GM12873 (cell line): Measurements from ENCODE around the gene FRAS1.

Experiments
- TF ChIP-seq, protein P1 (sequence below): IDR thresholded peaks from 2 replicates; pipeline ENCODE4 v1.5.1; 2012; ENCODE audit warnings: low read depth, mild to moderate bottlenecking, moderate library complexity, low read length, control low read depth; ENCODE audit not compliant: insufficient read depth; ENCODE audit errors: missing control alignments

Gene FRAS1

DNA sequence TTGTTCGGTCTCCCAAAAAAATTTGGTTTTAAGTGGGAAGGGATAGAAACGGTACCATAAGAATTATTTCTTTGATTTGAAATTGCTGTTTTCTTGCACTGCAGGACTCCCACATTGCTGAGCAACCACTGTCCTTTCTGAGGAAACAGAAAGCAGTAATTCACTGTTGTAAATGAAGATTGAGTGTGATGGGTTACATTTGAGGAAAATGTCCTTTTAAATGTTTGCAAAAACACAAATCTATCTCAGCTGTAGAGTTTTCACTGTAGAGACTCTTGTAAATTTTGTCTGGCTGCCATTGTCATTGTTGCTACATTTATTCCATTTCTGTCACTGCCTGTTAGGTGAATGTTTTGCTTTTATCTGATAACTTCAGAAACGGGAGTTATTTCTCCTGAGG is 105.2 kb downstream of the FRAS1 start:
- TF ChIP-seq, protein P1, sequence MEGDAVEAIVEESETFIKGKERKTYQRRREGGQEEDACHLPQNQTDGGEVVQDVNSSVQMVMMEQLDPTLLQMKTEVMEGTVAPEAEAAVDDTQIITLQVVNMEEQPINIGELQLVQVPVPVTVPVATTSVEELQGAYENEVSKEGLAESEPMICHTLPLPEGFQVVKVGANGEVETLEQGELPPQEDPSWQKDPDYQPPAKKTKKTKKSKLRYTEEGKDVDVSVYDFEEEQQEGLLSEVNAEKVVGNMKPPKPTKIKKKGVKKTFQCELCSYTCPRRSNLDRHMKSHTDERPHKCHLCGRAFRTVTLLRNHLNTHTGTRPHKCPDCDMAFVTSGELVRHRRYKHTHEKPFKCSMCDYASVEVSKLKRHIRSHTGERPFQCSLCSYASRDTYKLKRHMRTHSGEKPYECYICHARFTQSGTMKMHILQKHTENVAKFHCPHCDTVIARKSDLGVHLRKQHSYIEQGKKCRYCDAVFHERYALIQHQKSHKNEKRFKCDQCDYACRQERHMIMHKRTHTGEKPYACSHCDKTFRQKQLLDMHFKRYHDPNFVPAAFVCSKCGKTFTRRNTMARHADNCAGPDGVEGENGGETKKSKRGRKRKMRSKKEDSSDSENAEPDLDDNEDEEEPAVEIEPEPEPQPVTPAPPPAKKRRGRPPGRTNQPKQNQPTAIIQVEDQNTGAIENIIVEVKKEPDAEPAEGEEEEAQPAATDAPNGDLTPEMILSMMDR: no peak

DNA sequence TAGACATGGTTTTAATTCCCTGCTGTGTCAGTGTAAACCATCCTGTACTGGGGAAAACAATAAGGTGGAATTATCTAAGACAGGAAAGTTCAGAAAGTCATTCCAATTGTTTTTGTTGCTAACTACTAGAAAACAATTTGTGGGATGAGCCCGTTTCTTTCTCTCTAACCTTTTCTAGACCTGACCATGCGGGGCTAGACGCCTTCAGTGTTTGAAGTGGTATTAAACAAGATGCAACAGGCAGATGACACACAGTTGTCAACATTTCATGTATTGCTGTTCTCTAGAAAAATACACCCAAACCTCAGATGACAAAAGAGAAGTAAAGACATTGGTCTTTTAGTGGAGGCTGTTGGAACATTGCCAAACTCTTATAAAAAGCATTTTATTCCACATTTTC is 105.7 kb downstream of the FRAS1 start:
- TF ChIP-seq, protein P1: no peak

DNA sequence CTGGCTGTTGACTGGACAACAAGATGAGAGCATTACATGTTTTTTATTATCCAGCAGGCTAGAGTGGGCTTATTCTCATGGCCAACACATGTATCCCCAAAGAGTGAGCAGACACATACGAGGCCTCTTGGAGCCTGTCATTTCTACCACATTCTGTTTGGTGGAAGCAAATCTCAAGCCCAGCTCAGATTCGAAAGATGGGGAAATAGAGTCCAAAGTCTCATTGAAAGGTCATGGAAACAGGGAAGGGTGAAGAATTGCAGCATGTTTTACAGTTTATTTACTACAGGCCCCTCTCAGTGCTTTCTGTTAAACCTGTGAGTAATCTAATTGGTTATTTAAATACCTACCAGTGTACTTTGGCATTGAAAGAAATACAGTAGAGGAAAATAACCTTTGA is 108.6 kb downstream of the FRAS1 start:
- TF ChIP-seq, protein P1: no peak

DNA sequence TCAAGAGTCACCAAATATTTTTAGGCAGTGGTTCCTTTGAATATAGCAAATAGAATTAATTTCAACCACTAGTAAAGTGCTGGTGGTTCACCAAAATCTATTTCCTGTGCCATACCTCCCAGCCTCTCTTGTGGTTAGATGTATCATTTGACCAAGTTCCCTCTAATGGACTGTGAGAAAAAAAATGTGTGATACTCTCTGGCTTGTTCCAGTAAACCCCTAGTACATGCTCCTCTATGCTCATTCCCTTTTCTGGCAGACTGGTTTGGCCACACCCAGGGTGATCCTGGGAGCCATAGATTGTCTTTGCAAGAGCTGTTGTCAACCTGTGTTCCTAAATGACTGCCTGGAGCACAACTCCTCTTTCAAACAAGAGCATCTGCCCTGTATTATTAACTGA is 109.5 kb downstream of the FRAS1 start:
- TF ChIP-seq, protein P1: no peak

DNA sequence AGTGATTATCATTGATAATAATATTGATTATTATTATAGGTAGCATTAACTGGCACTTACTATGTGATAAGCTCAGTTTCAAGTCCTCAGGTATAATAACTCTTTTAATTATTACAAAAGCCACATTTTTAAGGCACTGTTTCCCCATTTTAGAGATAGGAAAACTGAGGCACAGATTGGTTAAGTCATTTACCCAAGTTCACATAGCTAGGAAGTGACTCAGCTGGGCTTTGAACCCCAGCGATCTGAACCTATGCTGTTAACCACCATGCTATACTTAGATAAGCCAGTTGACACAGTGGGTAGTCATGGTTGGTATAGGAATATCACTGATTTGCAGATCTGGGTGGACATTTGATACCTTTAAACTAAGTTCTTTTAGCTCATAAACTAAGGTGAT is 110.4 kb downstream of the FRAS1 start:
- TF ChIP-seq, protein P1: no peak

DNA sequence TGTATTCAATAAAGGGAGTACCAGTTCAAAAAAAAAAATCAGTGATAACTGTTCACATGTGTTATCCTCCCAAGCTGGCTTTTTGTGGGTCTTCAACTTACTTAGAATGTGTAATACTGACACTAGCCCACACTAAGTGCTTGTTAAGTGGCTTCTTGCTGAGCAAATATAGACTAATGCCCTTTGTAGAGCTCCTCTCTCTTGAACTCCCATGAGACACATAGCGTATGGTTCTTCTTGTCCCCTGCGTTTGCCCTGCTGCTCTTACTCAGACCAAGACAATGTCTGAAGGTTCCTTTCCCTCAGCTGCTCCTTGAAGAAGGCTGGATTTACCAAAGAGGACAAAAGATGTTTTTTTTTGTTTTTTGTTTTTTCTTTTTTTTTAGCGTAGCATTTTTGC is 110.9 kb downstream of the FRAS1 start:
- TF ChIP-seq, protein P1: no peak

- TF ChIP-seq, protein P1: no peak
Observed at GRCh38 chr4:78169728-78170127, 112.6 kb downstream of the FRAS1 start.
